Measurements from ENCODE around the gene MT4.

GRCh38 chr16:56583351-56584168 is 18.7 kb downstream of the MT4 start:
- TF ChIP-seq EZH2 (IDR thresholded peaks at IDR 0.05; ENCODE audit: insufficient read depth, poor library complexity, severe bottlenecking) (no peak), EZH2phosphoT487 (IDR thresholded peaks at IDR 0.05; ENCODE audit: insufficient read depth, low read depth) (no peak)
